Panc1 (cell line): Measurements from ENCODE around the gene NUDT2. TPM values are rescaled to one million over a fixed set of nuclear protein-coding genes. Genes with fewer than 3 reads are reported as not detected.

Source experiments
- total RNA-seq: library from RNA; stranded (reverse); gene quantifications from one replicate; pipeline ENCODE4 v1.2.1, GENCODE V29; 2021; ENCODE audit not compliant: unreplicated experiment

The NUDT2 gene
- total RNA-seq, 1 experiment from 2014 or later = 36.2 TPM

Other genes with a start within 250 kb of the NUDT2 start
- gene DCAF12, start 202.9 kb upstream of the NUDT2 start, total RNA-seq = 38.3 TPM
- gene UBAP1, start 150.5 kb upstream of the NUDT2 start, total RNA-seq = 55.3 TPM
- gene KIF24, start 301 bp upstream of the NUDT2 start, total RNA-seq = 7.2 TPM
- gene MYORG, start 47.3 kb downstream of the NUDT2 start, total RNA-seq = 9.7 TPM
- gene FAM219A, start 129.0 kb downstream of the NUDT2 start, total RNA-seq = 38.6 TPM
- gene DNAI1, start 129.2 kb downstream of the NUDT2 start, total RNA-seq = 2.2 TPM
- 7.2 TPM for gene ENHO, start 193.4 kb downstream of the NUDT2 start, total RNA-seq